Measurements from ENCODE around the gene SHC1. TPM values are rescaled to one million over a fixed set of nuclear protein-coding genes. Genes with fewer than 3 reads are reported as not detected.

Gene SHC1
- total RNA-seq, 1 donor from 2014 or later: 92.5 TPM

GRCh38 chr1:154962156-154962749 lies 8.3 kb downstream of the SHC1 start:
- ATAC-seq: no peak
- intact Hi-C loops (cut with DNase I): loop anchor here (2.0 kb wide), 1 partner anchor 33 kb away; no protein-coding TSS in a partner anchor

GRCh38 chr1:154961207-154962155 lies 9.1 kb downstream of the SHC1 start, which contains the start of gene PYGO2:
Gene PYGO2, minus strand, starts transcription at chr1:154961782. Its CDS starts 206 bp downstream, at chr1:154961576.
- DNase-seq (ENCODE audit: low spot score) (peak; percentile 90), ATAC-seq (peak; percentile 84)
- intact Hi-C loops (cut with DNase I): loop anchor here (2.0 kb wide), 1 partner anchor 33 kb away; no protein-coding TSS in a partner anchor

More at GRCh38 chr1:154962156-154962749, 8.3 kb downstream of the SHC1 start:
- DNase-seq (ENCODE audit: low spot score): peak; percentile 60

GRCh38 chr1:154960446-154961136 lies 10.0 kb downstream of the SHC1 start:
- intact Hi-C loops (cut with DNase I): no loop called here
- DNase-seq (ENCODE audit: low spot score) (no peak), ATAC-seq (no peak)

DNA sequence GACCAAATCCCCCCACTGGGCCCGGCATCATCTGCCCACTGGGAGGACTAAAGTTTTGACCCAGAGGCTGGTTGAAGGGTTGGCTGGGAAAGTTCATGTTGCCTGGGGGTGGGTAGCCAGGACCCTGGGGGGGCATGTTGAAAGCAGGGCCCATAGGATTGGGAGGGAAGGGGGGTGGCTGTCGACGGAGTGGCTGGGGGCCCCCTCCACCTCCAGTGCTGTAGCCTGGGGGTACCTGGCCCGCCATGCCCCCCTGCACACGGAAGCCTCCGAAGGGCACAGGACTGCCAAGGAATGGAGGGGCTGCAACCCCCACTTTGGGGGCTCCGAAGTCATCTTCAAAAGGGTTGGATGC lies 11.1 kb downstream of the SHC1 start:
- intact Hi-C loops (cut with DNase I): loop anchor here (10.0 kb wide), 1 partner anchor 95 kb away; the partner anchor contains the start of gene ADAM15
- DNase-seq (ENCODE audit: low spot score) (no peak), ATAC-seq (no peak)

GRCh38 chr1:154958681-154959425 lies 11.7 kb downstream of the SHC1 start:
- ATAC-seq (no peak), DNase-seq (ENCODE audit: low spot score) (no peak)
- intact Hi-C loops (cut with DNase I): loop anchor here (10.0 kb wide), 1 partner anchor 96 kb away; the partner anchor contains the start of gene ADAM15

DNA sequence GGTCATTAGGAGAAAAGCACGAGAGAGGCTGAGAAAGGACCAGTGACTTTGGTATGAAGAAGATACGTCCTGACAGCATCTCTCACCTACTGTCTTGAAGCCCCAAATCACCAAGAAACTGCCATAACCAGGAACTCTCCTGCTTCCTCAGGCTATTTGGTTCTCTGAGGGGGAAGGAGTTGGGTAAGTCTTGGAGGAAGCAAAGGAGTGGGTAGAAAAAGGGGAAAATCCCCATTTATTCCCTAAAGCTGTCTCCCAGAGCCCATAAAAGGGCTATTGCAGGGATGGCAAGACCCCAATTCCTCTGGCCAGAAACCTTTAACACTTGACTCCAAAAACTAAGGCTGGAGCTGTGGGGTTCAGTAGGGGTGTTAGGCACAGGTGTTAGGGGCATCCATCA lies 12.5 kb downstream of the SHC1 start:
- intact Hi-C loops (cut with DNase I): loop anchor here (10.0 kb wide), 1 partner anchor 97 kb away; the partner anchor contains the start of gene ADAM15
- ATAC-seq: no peak
- no peak for DNase-seq (ENCODE audit: low spot score)

DNA sequence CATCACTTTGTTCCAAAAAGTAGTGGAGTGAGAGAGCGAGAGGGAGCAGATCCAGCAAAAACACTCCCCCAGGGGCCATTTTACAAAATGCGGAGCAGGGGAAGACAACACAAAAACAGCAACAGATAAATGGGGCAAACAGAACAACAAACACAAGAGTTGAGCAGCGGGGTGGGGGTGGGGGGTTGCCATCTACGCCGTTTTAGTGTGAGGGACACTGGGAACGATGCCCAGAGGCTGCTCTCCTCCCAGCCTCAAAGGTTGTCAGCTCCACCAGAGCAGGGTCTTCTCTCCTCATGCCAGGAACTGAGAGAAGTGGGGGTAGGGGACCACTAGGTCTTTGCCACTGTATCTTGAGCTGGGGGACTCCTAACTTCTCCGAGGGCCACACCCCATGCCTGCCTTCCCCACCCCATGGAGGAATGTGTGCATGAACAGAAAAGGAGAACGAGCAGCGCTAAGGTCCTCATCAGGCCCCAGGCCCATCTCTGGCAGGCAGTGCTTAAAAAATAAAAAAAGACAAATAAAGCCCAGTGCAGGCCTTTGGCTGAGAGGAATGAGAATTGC lies 13.4 kb downstream of the SHC1 start:
- DNase-seq (ENCODE audit: low spot score) (no peak), ATAC-seq (no peak)
- intact Hi-C loops (cut with DNase I): loop anchor here (10.0 kb wide), 1 partner anchor 98 kb away; the partner anchor contains the start of gene ADAM15

GRCh38 chr1:154956544-154956941 lies 14.0 kb downstream of the SHC1 start:
- no peak for DNase-seq (ENCODE audit: low spot score)
- intact Hi-C loops (cut with DNase I): loop anchor here (10.0 kb wide), 1 partner anchor 98 kb away; the partner anchor contains the start of gene ADAM15
- peak; percentile 53 for ATAC-seq

GRCh38 chr1:154955718-154956543 lies 14.6 kb downstream of the SHC1 start, which contains the start of gene PBXIP1:
Gene PBXIP1, minus strand, starts transcription at chr1:154956099. Its CDS starts 2,378 bp downstream, at chr1:154953721.
- peak; percentile 84 for DNase-seq (ENCODE audit: low spot score)
- peak; percentile 88 for ATAC-seq
- intact Hi-C loops (cut with DNase I): loop anchor here (10.0 kb wide), 1 partner anchor 99 kb away; the partner anchor contains the start of gene ADAM15

- ATAC-seq (peak; percentile 11), DNase-seq (ENCODE audit: low spot score) (no peak)
- intact Hi-C loops (cut with DNase I): loop anchor here (10.0 kb wide), 1 partner anchor 100 kb away; the partner anchor contains the start of gene ADAM15
Measured at GRCh38 chr1:154955039-154955717, 15.4 kb downstream of the SHC1 start.

- DNase-seq (ENCODE audit: low spot score) (no peak), ATAC-seq (no peak)
- intact Hi-C loops (cut with DNase I): loop anchor here (10.0 kb wide), 1 partner anchor 100 kb away; the partner anchor contains the start of gene ADAM15
Measured at GRCh38 chr1:154954541-154954940, 16.0 kb downstream of the SHC1 start.

GRCh38 chr1:154953611-154954038 lies 16.9 kb downstream of the SHC1 start:
- DNase-seq (ENCODE audit: low spot score): no peak
- intact Hi-C loops (cut with DNase I): loop anchor here (10.0 kb wide), 1 partner anchor 101 kb away; the partner anchor contains the start of gene ADAM15
- ATAC-seq: no peak

- intact Hi-C loops (cut with DNase I): loop anchor here (10.0 kb wide), 1 partner anchor 102 kb away; the partner anchor contains the start of gene ADAM15
- DNase-seq (ENCODE audit: low spot score) (no peak), ATAC-seq (no peak)
Measured at GRCh38 chr1:154952664-154953063, 17.9 kb downstream of the SHC1 start.

- intact Hi-C loops (cut with DNase I): loop anchor here (10.0 kb wide), 1 partner anchor 103 kb away; the partner anchor contains the start of gene ADAM15
Measured at GRCh38 chr1:154951901-154952657, 18.5 kb downstream of the SHC1 start.

DNA sequence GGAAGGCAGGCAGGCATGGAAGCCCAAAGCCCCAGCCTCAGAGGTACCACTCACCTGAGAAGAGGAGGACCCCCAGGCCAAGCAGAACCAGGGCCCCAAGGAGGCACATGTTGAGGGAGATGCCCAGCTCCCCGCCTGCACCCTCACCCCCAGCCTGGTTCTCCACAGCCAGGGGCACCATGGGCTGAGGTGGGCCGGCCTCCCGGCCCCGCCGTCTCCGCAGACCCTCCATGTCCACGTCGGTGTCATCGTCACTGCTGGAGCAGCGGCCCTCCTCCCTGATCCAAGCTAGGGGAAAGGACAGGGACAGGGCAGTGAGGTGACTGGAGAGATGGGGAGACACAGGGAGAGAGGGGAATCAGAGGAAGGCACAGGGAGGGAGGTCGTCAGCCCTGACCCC lies 22.5 kb downstream of the SHC1 start:
- DNase-seq (ENCODE audit: low spot score) (no peak), ATAC-seq (no peak)
- intact Hi-C loops (cut with DNase I): no loop called here

More at GRCh38 chr1:154951901-154952657, 18.5 kb downstream of the SHC1 start:
- ATAC-seq: no peak
- no peak for DNase-seq (ENCODE audit: low spot score)

All from sciatic nerve (tissue), 2 donors.